Measurements from ENCODE around the gene NACC2.

Gene NACC2

GRCh38 chr9:136026266-136026942 lies 68.7 kb downstream of the NACC2 start:
- Histone ChIP-seq H2BK15ac (ENCODE audit: low read length) (no peak overlapping the region), H4K8ac (ENCODE audit: low read depth, low read length) (no peak overlapping the region), H2AFZ (ENCODE audit: low read length) (no peak overlapping the region), H3K9me3 (replicated peaks in 1 of 2; ENCODE audit: control insufficient read depth in 2 of 2, insufficient read depth in 1 of 2, low read depth in 1 of 2, low read length in 2 of 2) (peaks cover 13 to 28% of the 10 kb centered on the region in 2 donors), H3K4me3 (ENCODE audit: low read length in 2 of 2) (no peak overlapping the region), H3K9ac (ENCODE audit: low read depth, low read length, poor library complexity) (no peak overlapping the region), H3K14ac (ENCODE audit: low read length) (no peak overlapping the region), H2BK5ac (ENCODE audit: low read length) (no peak overlapping the region), H2BK120ac (ENCODE audit: low read depth, low read length) (no peak overlapping the region), H3K4me2 (ENCODE audit: insufficient read depth, low read length, poor library complexity, severe bottlenecking) (no peak overlapping the region), H2BK12ac (ENCODE audit: low read length) (no peak overlapping the region), H3K23ac (ENCODE audit: low read depth, low read length, poor library complexity) (no peak overlapping the region), H3K79me1 (ENCODE audit: low read depth, low read length) (peaks cover 8% of the 10 kb centered on the region), H3K4me1 (ENCODE audit: control insufficient read depth in 2 of 2, insufficient read depth in 1 of 2, low read depth in 1 of 2, low read length in 2 of 2) (no peaks in the 10 kb centered on the region), H3K18ac (ENCODE audit: low read length) (no peak overlapping the region), H3K27me3 (ENCODE audit: control insufficient read depth in 3 of 3, insufficient read depth in 3 of 3, low read depth in 1 of 3, low read length in 3 of 3) (no peaks in the 10 kb centered on the region), H4K91ac (ENCODE audit: low read depth, low read length, poor library complexity) (no peak overlapping the region), H2AK5ac (ENCODE audit: low read depth, low read length) (no peak overlapping the region), H3K27ac (replicated peaks; ENCODE audit: low read length) (no peak overlapping the region), H3K36me3 (replicated peaks in 1 of 2; ENCODE audit: control insufficient read depth in 2 of 2, insufficient read depth in 2 of 2, low read length in 2 of 2) (peaks cover 4 to 8% of the 10 kb centered on the region in 2 donors), H3K4ac (ENCODE audit: low read length) (no peak overlapping the region)
- WGBS, 2 donors (ENCODE audit: extremely low coverage in 2 of 2, insufficient read length in 2 of 2, insufficient replicate concordance in 1 of 2) = no CpG with 5 or more reads among the region's 8 CpGs
- no peak for DNase-seq (ENCODE audit: low spot score)

- Histone ChIP-seq H3K36me3 (replicated peaks in 1 of 2; ENCODE audit: control insufficient read depth in 2 of 2, insufficient read depth in 2 of 2, low read length in 2 of 2) (peaks cover 4 to 8% of the 10 kb centered on the region in 2 donors), H4K91ac (ENCODE audit: low read depth, low read length, poor library complexity) (no peak overlapping the region)
These were observed 69.6 kb downstream of the NACC2 start for GRCh38 chr9:136025481-136025880.

GRCh38 chr9:136024696-136025316 lies 70.3 kb downstream of the NACC2 start:
- no peak overlapping the region for H3K18ac ChIP-seq (ENCODE audit: low read length)
- no peak overlapping the region for H4K91ac ChIP-seq (ENCODE audit: low read depth, low read length, poor library complexity)
- peaks cover 13 to 27% of the 10 kb centered on the region in 2 donors for H3K9me3 ChIP-seq (replicated peaks in 1 of 2; ENCODE audit: control insufficient read depth in 2 of 2, insufficient read depth in 1 of 2, low read depth in 1 of 2, low read length in 2 of 2)
- no peak overlapping the region for H2BK120ac ChIP-seq (ENCODE audit: low read depth, low read length)
- no peak overlapping the region for H2BK15ac ChIP-seq (ENCODE audit: low read length)
- H3K36me3 ChIP-seq (replicated peaks in 1 of 2; ENCODE audit: control insufficient read depth in 2 of 2, insufficient read depth in 2 of 2, low read length in 2 of 2) = peaks cover 4 to 8% of the 10 kb centered on the region in 2 donors
- H2BK12ac ChIP-seq (ENCODE audit: low read length) = no peak overlapping the region
- H3K4ac ChIP-seq (ENCODE audit: low read length) = no peak overlapping the region
- no CpG with 5 or more reads among the region's 16 CpGs for WGBS, 2 donors (ENCODE audit: extremely low coverage in 2 of 2, insufficient read length in 2 of 2, insufficient replicate concordance in 1 of 2)
- H3K79me1 ChIP-seq (ENCODE audit: low read depth, low read length) = peaks cover 8% of the 10 kb centered on the region
- no peak overlapping the region for H2AFZ ChIP-seq (ENCODE audit: low read length)
- no peak overlapping the region for H3K9ac ChIP-seq (ENCODE audit: low read depth, low read length, poor library complexity)
- H2BK5ac ChIP-seq (ENCODE audit: low read length) = no peak overlapping the region
- H3K4me3 ChIP-seq (ENCODE audit: low read length in 2 of 2) = no peak overlapping the region
- peaks cover 0 to 12% of the 10 kb centered on the region in 2 donors for H3K4me1 ChIP-seq (ENCODE audit: control insufficient read depth in 2 of 2, insufficient read depth in 1 of 2, low read depth in 1 of 2, low read length in 2 of 2)
- no peak overlapping the region for H3K14ac ChIP-seq (ENCODE audit: low read length)
- H3K27me3 ChIP-seq (ENCODE audit: control insufficient read depth in 3 of 3, insufficient read depth in 3 of 3, low read depth in 1 of 3, low read length in 3 of 3) = no peaks in the 10 kb centered on the region
- H3K4me2 ChIP-seq (ENCODE audit: insufficient read depth, low read length, poor library complexity, severe bottlenecking) = no peak overlapping the region
- no peak overlapping the region for H4K8ac ChIP-seq (ENCODE audit: low read depth, low read length)
- H3K27ac ChIP-seq (replicated peaks; ENCODE audit: low read length) = no peak overlapping the region
- no peak for DNase-seq (ENCODE audit: low spot score)
- no peak overlapping the region for H2AK5ac ChIP-seq (ENCODE audit: low read depth, low read length)
- no peak overlapping the region for H3K23ac ChIP-seq (ENCODE audit: low read depth, low read length, poor library complexity)

More at GRCh38 chr9:136025481-136025880, 69.6 kb downstream of the NACC2 start:
- H3K27ac ChIP-seq (replicated peaks; ENCODE audit: low read length) = no peak overlapping the region
- no peak overlapping the region for H3K23ac ChIP-seq (ENCODE audit: low read depth, low read length, poor library complexity)
- no peak overlapping the region for H2BK15ac ChIP-seq (ENCODE audit: low read length)
- H3K4ac ChIP-seq (ENCODE audit: low read length) = no peak overlapping the region
- no peak overlapping the region for H2BK12ac ChIP-seq (ENCODE audit: low read length)
- H3K79me1 ChIP-seq (ENCODE audit: low read depth, low read length) = peaks cover 8% of the 10 kb centered on the region
- H2AFZ ChIP-seq (ENCODE audit: low read length) = no peak overlapping the region
- no peak overlapping the region for H3K18ac ChIP-seq (ENCODE audit: low read length)
- no CpG with 5 or more reads among the region's 10 CpGs for WGBS, 2 donors (ENCODE audit: extremely low coverage in 2 of 2, insufficient read length in 2 of 2, insufficient replicate concordance in 1 of 2)
- H2BK120ac ChIP-seq (ENCODE audit: low read depth, low read length) = no peak overlapping the region
- H3K27me3 ChIP-seq (ENCODE audit: control insufficient read depth in 3 of 3, insufficient read depth in 3 of 3, low read depth in 1 of 3, low read length in 3 of 3) = no peaks in the 10 kb centered on the region
- H3K4me3 ChIP-seq (ENCODE audit: low read length in 2 of 2) = no peak overlapping the region
- H3K4me1 ChIP-seq (ENCODE audit: control insufficient read depth in 2 of 2, insufficient read depth in 1 of 2, low read depth in 1 of 2, low read length in 2 of 2) = peaks cover 0 to 9% of the 10 kb centered on the region in 2 donors
- no peak overlapping the region for H4K8ac ChIP-seq (ENCODE audit: low read depth, low read length)
- peaks cover 13 to 28% of the 10 kb centered on the region in 2 donors for H3K9me3 ChIP-seq (replicated peaks in 1 of 2; ENCODE audit: control insufficient read depth in 2 of 2, insufficient read depth in 1 of 2, low read depth in 1 of 2, low read length in 2 of 2)
- DNase-seq (ENCODE audit: low spot score) = no peak
- H3K9ac ChIP-seq (ENCODE audit: low read depth, low read length, poor library complexity) = no peak overlapping the region
- H3K4me2 ChIP-seq (ENCODE audit: insufficient read depth, low read length, poor library complexity, severe bottlenecking) = no peak overlapping the region
- H3K14ac ChIP-seq (ENCODE audit: low read length) = no peak overlapping the region
- no peak overlapping the region for H2BK5ac ChIP-seq (ENCODE audit: low read length)
- no peak overlapping the region for H2AK5ac ChIP-seq (ENCODE audit: low read depth, low read length)

- Histone ChIP-seq H3K18ac (ENCODE audit: low read length) (no peak overlapping the region), H3K36me3 (replicated peaks in 1 of 2; ENCODE audit: control insufficient read depth in 2 of 2, insufficient read depth in 2 of 2, low read length in 2 of 2) (peaks cover 4% of the 10 kb centered on the region in 2 donors), H3K4ac (ENCODE audit: low read length) (no peak overlapping the region), H2AFZ (ENCODE audit: low read length) (no peak overlapping the region), H2BK15ac (ENCODE audit: low read length) (no peak overlapping the region), H2AK5ac (ENCODE audit: low read depth, low read length) (no peak overlapping the region), H3K79me1 (ENCODE audit: low read depth, low read length) (peaks cover 6% of the 10 kb centered on the region), H3K23ac (ENCODE audit: low read depth, low read length, poor library complexity) (peak overlapping the region; percentile 89), H2BK120ac (ENCODE audit: low read depth, low read length) (no peak overlapping the region), H4K8ac (ENCODE audit: low read depth, low read length) (peak overlapping the region; percentile 89), H4K91ac (ENCODE audit: low read depth, low read length, poor library complexity) (no peak overlapping the region), H3K4me1 (ENCODE audit: control insufficient read depth in 2 of 2, insufficient read depth in 1 of 2, low read depth in 1 of 2, low read length in 2 of 2) (peaks cover 0 to 12% of the 10 kb centered on the region in 2 donors), H3K27me3 (ENCODE audit: control insufficient read depth in 3 of 3, insufficient read depth in 3 of 3, low read depth in 1 of 3, low read length in 3 of 3) (no peaks in the 10 kb centered on the region), H3K9me3 (replicated peaks in 1 of 2; ENCODE audit: control insufficient read depth in 2 of 2, insufficient read depth in 1 of 2, low read depth in 1 of 2, low read length in 2 of 2) (peaks cover 11 to 22% of the 10 kb centered on the region in 2 donors), H3K27ac (replicated peaks; ENCODE audit: low read length) (no peak overlapping the region), H3K9ac (ENCODE audit: low read depth, low read length, poor library complexity) (peak overlapping the region; percentile 80), H3K4me2 (ENCODE audit: insufficient read depth, low read length, poor library complexity, severe bottlenecking) (no peak overlapping the region), H2BK5ac (ENCODE audit: low read length) (no peak overlapping the region), H3K4me3 (ENCODE audit: low read length in 2 of 2) (peak overlapping the region in 1 of 2 donors; percentile 26), H3K14ac (ENCODE audit: low read length) (peak overlapping the region; percentile 86), H2BK12ac (ENCODE audit: low read length) (peak overlapping the region; percentile 31)
- no CpG with 5 or more reads among the region's 2 CpGs for WGBS, 2 donors (ENCODE audit: extremely low coverage in 2 of 2, insufficient read length in 2 of 2, insufficient replicate concordance in 1 of 2)
- no peak for DNase-seq (ENCODE audit: low spot score)
These were observed 70.8 kb downstream of the NACC2 start for GRCh38 chr9:136024286-136024685.

Measured in neuronal stem cell (in vitro differentiated cells).